GM19397 (cell line): Measurements from ENCODE around the gene AATK.

Experiments
- ATAC-seq: cut with Tn5 transposase; IDR thresholded peaks from one replicate; pipeline ENCODE4 v1.9.1; 2021; ENCODE audit warnings: mild to moderate bottlenecking, moderate library complexity; ENCODE audit not compliant: unreplicated experiment

AATK gene

GRCh38 chr17:81118308-81119221, 47.5 kb downstream of the AATK start:
- no peak for ATAC-seq

GRCh38 chr17:81117672-81118198, 48.3 kb downstream of the AATK start:
- ATAC-seq: no peak

DNA sequence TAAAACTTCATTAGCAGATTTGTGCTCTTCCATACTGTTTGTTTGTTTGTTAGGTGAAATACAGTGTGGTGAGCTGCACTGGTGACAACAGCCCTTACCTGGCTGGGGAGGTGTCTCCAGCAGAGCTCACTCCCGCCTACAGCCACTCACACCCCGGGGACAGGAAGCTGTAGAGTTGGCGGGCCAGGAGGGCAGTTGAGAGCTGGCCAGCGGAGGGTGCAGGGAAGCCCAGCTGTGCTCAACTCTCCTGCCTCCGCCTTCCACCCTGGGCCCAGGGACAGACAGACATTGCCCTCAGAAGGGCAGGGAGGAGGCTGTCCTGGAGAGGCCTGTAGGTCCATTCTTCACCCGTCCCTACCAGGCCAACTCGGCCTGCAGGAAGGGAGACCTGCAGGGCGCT, 49.3 kb downstream of the AATK start:
- ATAC-seq: no peak

DNA sequence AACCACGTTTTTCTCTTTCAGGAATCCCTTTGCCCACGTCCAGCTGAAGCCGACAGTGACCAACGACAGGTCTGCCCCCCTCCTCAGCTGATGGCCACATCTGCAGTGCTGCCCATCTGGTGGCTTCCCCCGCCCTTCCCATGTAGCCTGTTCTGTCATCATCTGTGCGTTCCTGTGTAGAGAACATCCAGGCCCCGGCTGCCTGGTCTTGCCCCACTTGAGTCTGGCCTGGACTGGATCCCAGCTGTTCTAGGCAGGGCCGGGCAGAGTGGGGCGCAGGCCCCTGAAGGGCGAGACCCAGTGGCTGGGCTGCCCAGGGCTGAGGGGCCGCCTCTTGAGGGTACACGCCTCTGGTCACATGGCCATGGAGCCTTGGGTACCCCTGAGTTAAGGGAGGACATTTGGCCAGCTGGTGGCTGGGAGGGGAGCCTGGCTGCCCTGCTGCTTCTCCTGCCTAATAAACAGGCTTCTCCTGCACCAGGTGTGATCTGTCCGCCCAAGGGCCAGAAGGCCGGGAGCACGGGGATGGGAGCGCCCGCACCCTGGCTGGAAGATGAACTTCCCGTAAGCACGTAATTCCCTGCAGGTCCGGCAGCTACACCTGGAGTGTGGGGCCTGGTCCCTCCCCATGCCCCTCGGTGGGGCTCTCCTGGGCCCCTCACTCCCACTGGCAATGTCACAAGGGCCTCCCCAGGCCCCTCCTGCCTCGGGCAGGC, 50.1 kb downstream of the AATK start:
- no peak for ATAC-seq

GRCh38 chr17:81115219-81115618, 50.8 kb downstream of the AATK start:
- ATAC-seq: no peak

DNA sequence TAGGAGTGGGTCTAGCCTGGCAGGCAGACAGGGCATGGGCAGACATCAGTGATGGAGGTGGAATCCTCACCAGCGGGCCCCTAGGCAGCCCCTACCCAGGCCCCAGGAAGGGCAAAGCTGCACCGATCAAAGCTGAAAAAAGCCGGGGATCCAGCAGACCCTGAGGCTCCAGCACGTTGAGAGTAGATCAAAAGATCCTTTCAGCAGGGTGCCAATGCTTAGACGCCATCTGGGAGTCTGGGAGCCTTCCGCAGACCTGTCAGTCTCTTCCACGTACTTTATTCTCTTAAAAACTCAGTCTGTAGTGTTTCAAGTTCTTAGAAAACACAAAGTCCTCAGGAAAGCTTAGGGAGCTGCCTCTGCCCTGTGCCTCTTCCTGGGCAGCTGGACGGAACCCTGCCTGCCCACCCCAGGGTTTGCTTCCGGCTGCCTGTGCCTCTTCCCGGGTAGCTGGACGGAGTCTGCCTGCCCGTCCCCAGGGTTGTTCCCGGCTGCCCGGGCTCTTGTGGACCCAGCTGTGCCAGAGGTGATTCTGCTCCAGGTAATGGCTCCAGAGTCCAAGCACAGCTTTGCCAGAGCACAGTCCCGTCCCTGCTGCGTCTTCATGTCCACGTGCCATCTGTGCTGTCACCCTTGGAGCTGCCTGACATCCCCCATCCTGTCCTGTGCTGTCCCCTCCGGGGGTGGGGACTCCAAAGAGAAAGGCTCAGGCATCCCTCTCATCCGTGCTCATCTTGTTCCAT, 51.5 kb downstream of the AATK start:
- ATAC-seq: no peak

GRCh38 chr17:81113158-81113724, 52.8 kb downstream of the AATK start:
- ATAC-seq: no peak

- no peak for ATAC-seq
Measured at GRCh38 chr17:81112450-81112849, 53.6 kb downstream of the AATK start.

DNA sequence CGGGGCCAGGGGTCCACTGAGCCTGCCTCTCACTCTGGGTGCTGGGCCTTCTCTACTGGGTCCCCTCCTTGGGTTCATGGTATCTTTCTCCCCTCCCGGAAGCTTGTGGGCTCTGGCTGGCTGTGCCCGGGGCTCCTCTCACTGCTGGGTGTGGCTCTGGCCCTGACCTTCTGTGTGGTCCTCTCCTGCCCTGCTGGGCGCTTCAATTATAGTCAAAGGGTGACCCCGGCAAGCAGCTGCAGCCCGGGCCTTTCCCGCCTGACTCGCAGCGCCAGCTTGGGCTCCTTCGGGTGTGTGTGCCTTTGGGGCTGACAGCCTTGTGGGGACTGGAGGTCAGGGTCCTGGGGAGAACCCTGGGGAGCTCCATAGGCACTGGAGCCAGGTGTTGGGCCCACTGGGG, 55.0 kb downstream of the AATK start:
- no peak for ATAC-seq

- no peak for ATAC-seq
Measured at GRCh38 chr17:81110488-81111040, 55.5 kb downstream of the AATK start.

GRCh38 chr17:81109957-81110356, 56.1 kb downstream of the AATK start:
- no peak for ATAC-seq

GRCh38 chr17:81108220-81108619, 57.8 kb downstream of the AATK start:
- no peak for ATAC-seq

DNA sequence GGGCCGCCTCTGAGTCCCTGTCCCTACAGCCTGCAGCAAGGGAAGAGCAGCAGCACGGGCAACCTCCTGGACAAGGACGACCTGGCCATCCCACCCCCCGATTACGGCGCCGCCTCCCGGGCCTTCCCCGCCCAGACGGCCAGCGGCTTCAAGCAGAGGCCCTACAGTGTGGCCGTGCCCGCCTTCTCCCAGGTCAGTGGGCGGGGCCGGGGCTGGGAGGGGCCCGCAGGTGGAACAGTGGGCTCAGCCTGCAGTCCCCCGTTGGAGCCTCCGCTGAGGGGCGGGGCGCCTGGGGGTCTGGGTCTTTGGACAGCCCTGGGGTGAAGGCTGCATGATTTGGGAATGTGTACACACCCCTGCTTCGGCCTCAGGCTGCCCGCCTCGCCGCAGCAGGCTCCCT, 59.3 kb downstream of the AATK start:
- no peak for ATAC-seq

- ATAC-seq: no peak
Measured at GRCh38 chr17:81103379-81103778, 62.6 kb downstream of the AATK start.

- no peak for ATAC-seq
Measured at GRCh38 chr17:81102869-81103268, 63.2 kb downstream of the AATK start.

DNA sequence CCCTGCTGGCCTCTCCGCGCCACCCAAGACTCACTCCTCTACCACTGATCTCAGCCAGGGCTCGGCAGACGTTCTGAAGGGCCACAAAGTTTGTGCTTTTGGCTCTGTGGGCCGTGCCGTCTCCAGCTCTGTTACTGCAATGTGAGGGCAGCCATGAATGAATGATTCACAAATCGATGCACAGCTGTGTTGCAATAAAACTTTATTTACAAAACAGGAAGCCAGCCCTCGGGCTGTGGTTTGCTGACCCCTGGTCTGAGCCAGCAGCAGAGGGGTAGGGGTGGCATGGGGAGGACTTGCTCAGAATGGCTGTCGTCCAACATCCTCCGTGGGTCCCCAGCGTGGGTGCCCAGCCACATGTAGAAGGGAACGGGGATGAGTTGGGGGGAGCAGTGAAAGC, 63.7 kb downstream of the AATK start:
- no peak for ATAC-seq

- peak; percentile 72 for ATAC-seq
Measured at GRCh38 chr17:81101614-81102306, 64.3 kb downstream of the AATK start.

- ATAC-seq: no peak
Measured at GRCh38 chr17:81100668-81101067, 65.4 kb downstream of the AATK start.

DNA sequence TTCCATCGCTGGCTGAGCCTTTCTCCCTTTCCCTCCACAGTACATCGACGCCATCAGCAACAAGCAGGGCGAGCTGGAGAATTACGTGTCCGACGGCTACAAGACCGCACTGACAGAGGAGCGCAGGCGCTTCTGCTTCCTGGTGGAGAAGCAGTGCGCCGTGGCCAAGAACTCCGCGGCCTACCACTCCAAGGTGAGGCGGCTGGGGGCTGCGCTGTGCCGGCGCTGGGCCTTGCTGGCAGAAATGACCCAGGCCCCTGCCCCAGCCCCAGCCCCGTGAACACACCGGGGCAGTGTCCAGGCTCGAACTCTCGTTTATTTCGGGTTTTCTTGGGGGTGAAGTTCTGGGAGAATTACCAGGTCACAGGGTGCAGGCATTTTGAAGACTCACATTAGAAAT, 66.1 kb downstream of the AATK start:
- ATAC-seq: no peak

DNA sequence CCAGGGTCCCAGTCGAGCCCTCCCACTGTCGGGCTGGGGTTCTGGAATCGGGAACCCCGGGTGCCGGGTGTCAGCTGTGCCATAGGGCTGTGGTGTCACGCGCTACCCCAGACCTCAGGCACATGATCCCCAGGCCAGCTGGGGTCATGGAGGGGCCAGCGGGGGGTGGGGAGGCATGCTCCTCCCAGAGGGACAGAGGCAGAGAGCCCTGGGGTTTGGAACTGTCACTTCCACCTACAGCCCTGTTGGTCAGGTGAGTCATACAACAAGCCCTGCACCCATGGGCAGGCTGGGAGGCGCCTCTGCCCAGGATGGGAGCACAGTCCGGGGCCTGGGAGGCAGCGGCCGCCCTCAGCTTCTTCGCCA, 68.1 kb downstream of the AATK start:
- ATAC-seq: no peak
